Measurements from ENCODE around the gene ADGRD2.

Gene ADGRD2

GRCh38 chr9:124500028-124500795, 50.0 kb downstream of the ADGRD2 start:
- no peak for DNase-seq

- DNase-seq = no peak
Observed at GRCh38 chr9:124500796-124501611, 50.8 kb downstream of the ADGRD2 start.

- DNase-seq = no peak
Observed at GRCh38 chr9:124501771-124502320, 51.6 kb downstream of the ADGRD2 start.

- no peak for DNase-seq
Observed at GRCh38 chr9:124502711-124503702, 52.8 kb downstream of the ADGRD2 start.

- DNase-seq = no peak
Observed at GRCh38 chr9:124503713-124504529, 53.7 kb downstream of the ADGRD2 start.

DNA sequence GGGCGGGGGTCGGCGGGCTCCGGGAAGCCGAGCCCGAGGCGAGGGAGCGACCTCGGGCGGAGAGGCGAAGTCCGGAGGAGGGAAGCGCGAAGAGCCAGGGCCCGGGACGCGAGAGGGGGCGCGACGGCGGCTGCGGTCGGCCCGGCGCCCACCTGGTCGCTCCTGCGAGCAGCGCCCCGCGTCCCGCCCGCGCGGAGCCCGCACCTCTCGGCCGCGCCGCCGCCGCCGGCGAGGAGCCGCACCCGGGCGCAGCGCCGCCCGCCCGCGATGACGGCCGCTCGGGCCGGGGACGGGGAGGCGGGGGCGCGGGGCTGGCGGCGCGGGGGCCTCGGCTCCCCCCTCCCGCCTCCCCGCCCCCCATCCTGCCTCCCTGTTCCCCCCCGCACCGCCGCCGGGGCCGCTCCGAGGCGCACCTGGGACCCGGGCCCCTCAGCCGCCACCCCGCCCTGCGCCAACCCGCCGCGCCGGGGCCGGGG, 54.3 kb downstream of the ADGRD2 start:
- DNase-seq = no peak

GRCh38 chr9:124505006-124505900, 55.0 kb downstream of the ADGRD2 start:
- DNase-seq = no peak

DNA sequence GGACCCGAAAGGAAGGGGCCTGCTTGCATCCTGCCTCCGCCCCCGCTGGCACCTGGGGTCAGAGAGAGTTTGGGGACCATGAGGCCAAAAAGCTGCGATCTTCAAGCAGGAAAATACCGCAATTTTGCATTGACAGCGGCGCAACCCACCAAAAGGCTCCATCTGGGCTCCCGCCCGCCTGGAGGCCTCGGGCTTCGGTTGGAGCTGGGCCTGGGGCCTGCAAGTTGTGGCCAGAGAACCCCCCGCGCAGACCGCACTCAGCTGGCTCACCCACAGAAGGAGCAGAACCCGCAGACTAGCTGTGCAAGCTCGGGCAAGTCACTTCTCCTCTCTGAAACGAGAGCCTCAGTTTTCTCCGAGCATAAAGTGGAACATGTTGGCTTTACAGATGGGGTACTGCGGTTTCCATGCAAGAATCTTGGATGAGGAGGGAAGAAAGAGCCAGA, 55.7 kb downstream of the ADGRD2 start:
- no peak for DNase-seq

DNA sequence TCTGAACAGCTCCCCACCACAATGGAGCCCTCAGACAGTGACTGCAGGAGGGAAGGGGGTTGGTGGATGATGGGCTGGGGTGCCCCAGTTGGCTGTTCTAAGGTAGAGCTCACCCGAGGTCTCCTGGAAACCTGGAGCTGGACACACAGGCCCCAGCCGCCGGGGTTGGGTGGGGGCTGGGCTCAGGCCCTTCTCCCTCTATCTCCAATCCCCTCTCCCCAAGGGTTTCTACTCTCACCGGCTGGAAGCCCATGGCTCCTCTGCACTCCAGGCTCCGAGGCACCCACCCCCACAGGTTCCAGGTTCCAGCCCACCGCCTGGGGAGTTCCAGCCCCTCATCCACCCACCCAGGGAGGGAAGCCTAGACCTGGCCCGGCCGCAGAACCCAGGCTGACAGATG, 56.2 kb downstream of the ADGRD2 start:
- DNase-seq = no peak

GRCh38 chr9:124506931-124507879, 57.0 kb downstream of the ADGRD2 start, which contains the start of gene NR5A1:
NR5A1 (minus strand) TSS chr9:124507399; CDS start chr9:124503395, 4,004 bp downstream.
- no peak for DNase-seq

GRCh38 chr9:124507880-124508423, 57.7 kb downstream of the ADGRD2 start:
- no peak for DNase-seq

DNA sequence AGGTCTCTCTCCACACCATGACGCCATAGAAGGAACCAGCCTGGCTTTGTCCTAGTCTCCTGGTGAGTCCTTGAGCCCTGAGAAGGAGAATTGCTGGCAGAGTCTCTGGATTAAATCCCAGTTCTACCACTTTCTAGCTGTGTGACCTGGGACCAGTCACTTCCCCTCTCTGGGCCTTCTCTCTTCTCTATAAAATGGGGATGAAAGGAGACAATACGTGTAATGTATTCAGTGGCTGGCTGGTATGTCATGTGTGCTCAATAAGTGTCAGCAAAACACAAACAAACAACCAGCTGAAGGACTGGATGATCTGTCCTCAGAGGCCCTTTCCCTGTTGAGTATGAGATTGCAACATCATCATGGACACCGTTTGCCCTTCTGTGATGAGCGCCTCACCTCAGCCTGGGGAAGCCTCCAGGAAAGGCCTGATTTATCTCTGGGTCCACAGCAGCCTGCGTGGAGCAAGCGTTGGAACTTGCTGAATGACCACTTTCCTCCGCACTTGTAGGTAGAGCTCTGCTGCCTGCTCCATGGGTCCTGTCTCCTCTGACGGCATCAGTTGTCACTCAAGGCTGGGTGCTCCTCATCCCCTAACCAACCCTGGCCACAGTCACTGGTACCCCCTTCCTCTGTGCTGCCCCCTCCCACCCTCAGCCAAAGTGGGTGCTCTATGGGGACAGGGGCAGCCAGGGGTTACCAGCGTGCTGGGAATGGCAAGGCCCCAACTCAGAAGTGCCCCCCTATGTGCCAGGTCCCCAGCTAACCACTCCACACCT, 60.6 kb downstream of the ADGRD2 start:
- no peak for DNase-seq

- DNase-seq = no peak
Observed at GRCh38 chr9:124511426-124511840, 61.2 kb downstream of the ADGRD2 start.

DNA sequence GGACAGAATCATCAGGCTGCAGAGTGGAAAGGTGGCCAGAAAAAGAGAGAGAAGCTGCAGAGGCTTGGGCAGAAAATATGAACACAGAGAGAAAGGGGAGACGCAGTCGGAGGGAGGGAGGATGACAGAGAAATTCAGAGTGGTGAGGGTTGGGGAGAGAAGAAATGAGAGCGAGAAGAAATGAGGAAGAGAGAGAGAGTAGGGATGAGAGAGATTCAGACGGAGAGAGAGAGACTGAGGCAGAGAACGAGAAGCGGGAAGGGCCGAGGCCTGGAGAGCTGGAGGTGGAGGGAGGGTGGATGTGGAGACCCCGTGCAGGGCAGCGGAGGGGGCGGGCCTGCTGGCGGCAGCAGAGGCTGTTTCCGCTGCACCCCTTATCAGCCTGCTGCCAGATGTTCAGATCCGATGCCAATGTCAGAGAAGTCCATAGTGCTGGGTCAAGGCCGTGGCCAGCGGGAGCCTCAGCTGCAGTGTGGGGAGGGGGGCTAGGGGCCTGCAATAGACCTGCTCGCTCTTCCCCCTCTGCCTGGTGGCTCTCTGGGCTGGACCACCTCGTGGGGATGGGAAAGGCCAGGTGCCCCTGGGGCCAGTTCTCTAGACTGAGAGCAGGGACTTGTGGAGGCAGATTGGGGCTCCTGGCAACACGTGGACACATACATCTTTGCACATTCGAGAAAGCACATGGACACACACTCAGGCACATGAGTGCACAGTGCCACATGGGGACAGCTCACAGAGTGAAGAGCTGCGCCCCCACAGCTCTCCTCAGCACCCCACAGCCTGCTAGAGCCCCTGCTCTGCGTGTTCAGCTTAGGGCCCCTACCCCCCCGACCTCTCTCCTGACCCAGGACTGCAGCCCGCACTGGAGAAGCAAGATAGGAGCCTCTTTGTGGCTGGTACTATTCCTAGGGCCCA, 61.9 kb downstream of the ADGRD2 start:
- DNase-seq = no peak

DNA sequence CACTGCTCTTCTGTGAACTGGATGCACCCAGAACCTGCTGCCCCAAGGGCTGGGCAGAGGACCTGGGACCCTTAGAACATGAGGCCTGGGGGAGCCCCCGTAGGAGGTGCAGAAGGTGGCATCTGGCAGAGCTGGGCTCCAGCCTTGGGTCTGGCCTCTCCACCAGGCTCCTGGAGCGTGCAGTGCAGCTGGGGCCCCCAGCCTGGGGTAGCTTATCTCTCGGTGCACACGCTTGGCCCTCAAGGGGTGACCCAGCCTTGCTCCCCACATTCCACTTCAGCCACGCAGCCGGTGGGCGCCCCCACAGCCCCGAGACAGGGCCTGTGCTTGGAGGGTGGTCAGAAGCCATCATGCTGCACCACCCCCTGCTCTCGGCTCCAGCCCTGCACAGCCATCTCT, 62.6 kb downstream of the ADGRD2 start:
- no peak for DNase-seq

DNA sequence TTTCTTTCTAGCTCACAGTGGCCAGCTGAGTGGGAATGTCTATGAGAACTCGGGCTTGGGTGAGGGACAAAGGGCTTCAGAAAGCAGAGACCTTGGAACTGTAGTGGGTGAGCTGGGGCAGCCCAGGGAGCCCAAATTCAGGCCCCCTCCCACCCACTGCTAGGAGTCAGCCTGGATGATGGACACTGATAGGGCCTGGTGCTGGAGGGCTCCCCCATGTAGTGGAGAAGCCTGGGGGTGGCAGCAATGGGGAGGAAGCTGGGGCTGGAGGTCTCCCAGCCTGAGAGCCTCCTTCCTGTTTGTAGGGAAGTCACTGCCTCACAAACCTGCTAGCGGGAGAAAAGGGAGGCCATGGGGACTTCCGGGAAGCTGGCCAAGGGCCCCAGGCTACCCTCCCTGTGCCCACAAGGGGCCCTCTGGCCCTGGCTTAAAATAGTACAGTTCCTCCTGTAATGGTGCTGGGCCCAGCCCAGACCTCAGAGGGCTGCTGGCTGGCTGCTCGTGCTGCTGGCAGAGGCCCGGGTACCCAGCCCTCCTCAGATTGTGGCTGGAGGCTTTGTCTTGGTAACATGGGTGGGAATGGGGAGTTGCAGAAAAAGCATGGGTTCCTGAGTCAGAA, 63.2 kb downstream of the ADGRD2 start:
- DNase-seq = no peak

Data from CD4-positive, alpha-beta T cell treated with Interferon alpha-2 for 1 hour (primary cell).